Measurements from ENCODE around the gene ITGB5.
A peak's percentile ranks its signal among the peaks of the same experiment; 100 is the strongest.
"Not testable (repeated sequence)": the region's sequence is repeated elsewhere in the genome, so short reads cannot be mapped to it uniquely, and the experiment has no call there.

Gene ITGB5

GRCh38 chr3:124834723-124835718 lies 52.1 kb downstream of the ITGB5 start:
- peak in 1 of 3 donors; percentile 49 for DNase-seq

DNA sequence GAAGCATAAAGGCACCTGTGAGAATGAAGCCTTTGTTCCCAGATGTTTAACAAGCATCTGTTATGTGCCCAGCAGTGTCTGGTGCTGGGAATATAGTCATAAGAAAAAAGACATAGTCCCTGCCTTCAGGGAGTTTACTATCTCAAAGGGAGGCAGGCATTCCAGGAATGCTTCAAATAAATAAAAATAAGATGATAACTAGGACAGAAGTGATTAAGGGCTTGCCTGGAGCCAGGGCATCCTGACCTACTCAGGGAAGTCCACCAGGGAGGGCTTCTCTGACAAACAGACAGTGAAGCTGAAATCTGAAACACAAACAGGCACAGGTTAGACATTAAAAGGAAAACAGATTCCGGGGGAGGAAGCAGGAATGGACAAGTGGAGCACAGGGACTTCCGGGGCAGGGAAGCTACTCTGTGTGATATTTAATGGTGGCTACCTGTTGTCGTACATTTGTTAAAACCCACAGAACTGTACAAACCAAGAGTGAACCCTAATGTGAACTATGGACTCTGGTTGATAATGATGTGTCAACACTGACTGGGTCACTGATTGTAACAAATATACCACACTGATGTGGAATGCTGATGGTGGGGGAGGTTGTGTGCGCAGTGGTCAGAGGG lies 53.3 kb downstream of the ITGB5 start:
- no peak for DNase-seq

DNA sequence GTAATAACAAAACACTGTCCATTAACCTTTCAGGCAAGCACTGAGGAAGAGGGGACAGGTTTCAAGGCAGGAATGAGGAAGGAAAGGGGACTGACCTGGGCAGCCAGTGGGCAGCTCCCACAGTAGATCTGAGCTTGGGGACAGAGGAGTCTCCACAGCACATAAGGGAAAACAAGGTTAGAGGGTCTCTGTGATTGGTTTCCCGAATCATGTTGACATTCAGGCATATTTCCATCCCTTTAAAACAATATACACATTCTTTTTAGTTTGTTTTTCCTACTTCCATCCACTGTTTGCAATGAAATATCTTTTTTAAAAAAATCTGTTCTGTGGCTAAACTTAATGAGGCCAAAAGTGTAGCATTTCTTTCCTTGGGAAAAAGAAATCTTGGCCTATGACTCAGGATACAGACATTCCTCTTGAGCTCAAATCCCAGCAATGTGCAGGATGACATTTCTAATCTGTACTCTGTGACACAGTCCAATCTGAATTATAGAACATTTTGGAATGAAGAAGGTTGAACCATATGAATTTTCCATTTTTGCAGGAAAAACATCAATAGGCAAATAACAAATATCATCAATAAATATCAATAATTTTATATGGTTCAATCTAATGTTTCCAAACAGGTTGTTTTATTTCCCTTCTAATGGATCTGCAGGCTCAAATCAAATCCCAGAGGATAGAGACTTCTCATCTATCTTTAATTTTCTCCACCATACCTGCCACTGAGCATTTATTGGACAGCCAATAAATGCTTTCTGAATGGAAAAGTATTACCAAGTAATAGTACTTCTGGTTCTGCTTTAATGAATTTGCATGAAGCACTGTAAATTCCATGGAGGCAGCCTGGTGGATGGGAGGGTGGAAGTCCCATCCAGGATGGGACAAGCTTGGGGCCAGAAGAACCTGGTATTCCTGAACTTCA lies 54.1 kb downstream of the ITGB5 start:
- no peak for DNase-seq

GRCh38 chr3:124831628-124832199 lies 55.5 kb downstream of the ITGB5 start:
- DNase-seq: no peak

DNA sequence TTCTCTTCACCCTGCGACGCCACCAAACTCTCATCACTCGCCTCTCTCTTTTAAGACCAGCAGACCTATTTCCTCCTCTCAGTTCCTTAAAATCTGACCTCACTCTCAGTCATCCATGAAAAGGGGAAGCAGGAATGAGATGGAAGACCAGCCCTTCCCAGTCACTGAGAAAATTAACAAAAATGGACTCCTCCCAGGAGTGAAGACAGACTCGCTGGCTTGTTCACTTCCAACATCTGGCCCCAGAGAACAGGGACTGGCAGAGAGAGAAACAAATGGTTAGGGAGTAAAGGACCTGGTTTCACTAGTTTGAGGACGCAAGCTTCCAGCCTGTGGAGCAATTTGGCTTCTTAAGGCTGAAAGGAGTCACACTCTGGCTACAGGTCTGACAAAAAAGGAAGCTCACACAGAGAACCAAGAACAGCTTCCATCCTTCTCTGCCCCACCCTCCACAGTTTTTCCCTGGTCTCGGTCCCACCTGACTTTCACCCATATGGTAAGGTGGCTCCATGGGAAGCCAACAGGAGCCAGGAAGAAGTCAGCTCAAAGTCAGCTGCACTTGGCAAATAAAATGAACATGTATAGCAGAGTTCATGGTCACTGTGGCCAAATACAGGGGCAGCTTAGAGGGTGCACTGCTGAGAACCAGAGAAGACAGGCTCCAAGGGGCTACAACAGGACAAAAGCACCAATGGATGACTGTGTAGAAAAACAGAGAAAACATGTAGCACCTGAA lies 57.2 kb downstream of the ITGB5 start:
- DNase-seq: peak; percentile 82 to 90 (median 89)

DNA sequence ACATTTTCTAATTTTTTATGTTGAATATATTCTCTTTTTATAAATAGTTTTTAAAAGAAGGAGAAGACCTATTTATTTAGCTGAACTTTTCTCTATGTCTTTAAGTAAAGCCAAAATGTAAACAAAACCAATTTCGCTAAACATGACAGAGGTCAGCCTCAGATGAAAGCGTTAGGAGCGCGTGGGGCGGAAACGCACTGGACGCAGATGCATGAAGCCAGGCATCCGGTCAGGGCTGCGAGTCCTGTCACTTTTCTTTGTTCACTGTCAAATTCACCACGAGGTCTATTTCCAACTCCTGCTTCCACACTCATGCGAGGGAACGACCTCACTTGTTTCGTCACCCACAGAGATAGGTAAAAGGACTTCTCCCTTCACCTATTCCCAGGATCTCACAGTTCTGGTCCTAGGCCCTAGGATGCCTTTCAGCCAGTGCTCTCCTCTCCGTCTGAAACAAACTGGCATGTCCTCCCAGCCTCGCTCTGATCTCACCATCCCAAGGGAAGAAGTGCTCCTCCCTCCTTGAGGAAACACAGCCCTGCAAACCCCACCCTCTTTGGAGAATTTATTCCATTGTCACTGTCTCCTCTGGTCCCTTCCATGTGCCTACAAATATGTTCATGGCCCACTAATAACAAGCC lies 57.9 kb downstream of the ITGB5 start:
- DNase-seq: no peak

- not testable (repeated sequence) for DNase-seq
Observed at GRCh38 chr3:124827476-124828206, 59.5 kb downstream of the ITGB5 start.

GRCh38 chr3:124826703-124827102 lies 60.5 kb downstream of the ITGB5 start:
- DNase-seq: peak; percentile 59 to 68 (median 63)

DNA sequence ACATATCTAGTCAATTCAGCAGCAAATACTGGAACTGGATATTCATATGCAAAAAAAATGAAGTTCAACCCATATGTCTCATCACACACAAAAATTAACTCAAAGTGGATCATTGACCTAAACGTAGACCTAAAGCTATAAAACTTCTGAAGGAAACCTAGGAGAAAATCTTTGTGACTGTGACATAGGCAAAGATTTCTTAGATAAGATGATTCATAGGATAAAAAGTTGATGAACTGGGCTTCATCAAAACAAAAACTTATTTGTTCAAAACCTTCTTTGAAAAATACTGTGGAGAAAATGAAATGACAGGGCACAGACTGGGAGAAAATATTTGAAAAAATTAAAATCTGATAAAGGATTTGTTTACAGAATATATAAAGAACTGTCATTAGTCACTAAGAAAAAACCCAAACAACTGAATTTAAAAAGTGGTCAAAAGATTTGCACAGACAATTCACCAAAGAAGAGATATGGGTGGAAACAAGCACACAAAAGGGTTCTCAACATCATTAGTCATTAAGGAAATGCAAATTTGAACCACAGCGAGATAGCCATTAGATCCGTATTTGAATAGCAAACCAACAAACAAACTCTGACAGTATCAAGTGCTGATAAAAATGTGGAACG lies 62.8 kb downstream of the ITGB5 start:
- no peak for DNase-seq

DNA sequence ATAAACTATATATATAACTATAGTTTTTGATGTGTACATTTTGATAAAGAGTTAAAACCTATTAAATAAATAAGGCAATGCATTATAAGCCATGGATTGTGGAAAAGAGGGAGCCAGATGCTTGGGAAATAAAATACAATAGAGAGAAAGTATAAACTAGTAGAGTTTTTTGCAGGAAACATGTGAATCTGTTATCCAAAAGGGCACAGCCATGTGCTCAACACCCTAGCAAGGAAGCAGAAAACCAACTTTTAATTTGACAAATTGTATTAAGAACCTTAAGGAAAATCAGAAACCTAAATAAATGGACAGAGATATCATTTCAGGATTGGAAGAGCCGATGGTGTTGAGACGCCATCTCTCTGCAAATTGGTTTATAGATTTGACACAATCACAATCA lies 63.5 kb downstream of the ITGB5 start:
- no peak for DNase-seq

- DNase-seq: peak; percentile 41 to 53 (median 46)
Observed at GRCh38 chr3:124823206-124823605, 64.0 kb downstream of the ITGB5 start.

DNA sequence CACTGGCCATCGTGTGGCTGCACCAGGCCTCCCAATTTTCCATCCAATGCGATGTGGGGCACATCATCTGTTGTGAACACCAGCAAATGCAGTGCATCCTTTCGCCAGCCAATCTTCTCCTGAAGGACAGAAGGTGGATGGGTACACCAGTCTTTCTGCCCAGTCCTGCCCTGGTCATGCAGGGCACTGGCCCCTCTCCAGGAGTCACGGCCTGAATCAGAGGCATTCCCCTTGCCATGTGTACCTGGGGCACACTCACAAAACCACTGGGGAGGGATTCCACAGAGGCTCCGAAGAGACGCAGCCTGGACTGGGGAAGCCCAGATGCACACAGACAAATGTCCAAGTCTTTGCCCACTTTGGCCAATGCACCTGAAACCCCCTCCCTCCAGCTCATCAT lies 65.8 kb downstream of the ITGB5 start:
- DNase-seq: no peak

DNA sequence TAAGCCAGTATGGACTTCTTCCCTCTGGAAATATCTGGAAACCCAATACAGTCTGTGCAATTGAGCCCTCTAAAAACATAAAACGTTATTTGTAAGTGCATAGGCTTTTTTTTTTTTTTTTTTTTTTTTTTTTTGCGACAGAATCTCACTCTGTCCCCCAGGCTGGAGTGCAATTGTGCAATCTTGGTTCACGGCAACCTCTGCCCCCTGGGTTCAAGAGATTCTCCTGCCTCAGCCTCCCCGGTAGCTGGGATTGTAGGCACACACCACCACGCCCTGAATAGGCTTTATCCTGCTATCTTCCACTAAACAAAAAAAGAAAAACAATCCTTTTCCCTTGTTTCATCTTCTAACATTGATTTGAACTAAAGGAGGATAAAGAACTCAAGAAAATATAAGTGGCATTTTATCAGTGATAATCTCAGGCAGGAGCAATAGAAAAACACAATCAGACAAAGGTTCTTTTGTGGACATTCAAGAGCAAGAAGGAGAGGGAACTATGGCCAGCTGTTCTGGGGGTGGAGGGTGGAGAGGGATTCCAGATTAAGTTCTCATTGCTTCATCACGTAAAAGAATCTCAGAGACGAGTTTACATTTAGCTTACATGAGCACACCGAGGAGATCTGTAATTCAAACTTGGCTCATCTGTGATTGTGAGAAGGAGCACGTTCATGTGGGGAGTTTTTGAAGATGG lies 68.6 kb downstream of the ITGB5 start:
- no peak for DNase-seq

DNA sequence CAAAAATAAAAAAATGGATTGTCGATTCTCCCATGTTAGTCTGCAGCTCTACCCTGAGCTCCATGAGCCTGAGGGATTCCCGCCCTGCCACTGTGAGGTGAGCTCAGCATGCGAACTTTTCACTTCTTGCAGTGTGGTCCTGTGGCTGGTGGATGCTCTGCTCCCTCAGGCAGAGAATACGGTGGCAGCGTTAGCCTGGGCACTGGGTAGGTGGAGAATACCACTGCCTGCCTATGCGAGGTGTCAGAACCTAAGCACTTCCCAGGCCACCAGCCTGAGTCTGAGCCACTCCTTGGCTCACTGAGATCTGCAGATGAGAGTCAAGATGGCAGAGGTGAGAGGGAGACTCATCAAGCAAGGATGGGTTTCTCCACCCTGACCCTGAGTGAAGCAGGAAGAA lies 70.1 kb downstream of the ITGB5 start:
- no peak for DNase-seq

GRCh38 chr3:124816206-124816605 lies 71.0 kb downstream of the ITGB5 start:
- no peak for DNase-seq

DNA sequence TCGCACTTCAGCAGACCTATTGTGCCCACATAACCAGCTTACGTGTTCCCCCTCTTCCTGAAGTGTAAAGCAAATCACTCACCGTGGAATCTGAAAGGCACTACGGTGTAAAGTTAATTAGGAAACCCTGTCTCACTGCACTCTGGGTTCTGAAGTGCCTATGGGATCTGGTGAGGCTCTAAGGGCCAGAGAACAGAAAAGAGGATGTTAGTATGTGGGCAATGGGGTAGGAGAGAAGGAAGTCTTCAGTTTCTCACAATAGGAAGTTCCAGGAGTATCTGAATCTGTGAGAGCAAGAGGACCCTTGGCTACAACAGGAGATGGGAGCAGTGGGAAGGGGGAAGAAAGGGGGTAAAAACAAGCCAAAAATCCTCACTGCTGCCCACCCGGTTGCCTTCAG lies 71.4 kb downstream of the ITGB5 start:
- DNase-seq: peak; percentile 46 to 58 (median 53)

DNA sequence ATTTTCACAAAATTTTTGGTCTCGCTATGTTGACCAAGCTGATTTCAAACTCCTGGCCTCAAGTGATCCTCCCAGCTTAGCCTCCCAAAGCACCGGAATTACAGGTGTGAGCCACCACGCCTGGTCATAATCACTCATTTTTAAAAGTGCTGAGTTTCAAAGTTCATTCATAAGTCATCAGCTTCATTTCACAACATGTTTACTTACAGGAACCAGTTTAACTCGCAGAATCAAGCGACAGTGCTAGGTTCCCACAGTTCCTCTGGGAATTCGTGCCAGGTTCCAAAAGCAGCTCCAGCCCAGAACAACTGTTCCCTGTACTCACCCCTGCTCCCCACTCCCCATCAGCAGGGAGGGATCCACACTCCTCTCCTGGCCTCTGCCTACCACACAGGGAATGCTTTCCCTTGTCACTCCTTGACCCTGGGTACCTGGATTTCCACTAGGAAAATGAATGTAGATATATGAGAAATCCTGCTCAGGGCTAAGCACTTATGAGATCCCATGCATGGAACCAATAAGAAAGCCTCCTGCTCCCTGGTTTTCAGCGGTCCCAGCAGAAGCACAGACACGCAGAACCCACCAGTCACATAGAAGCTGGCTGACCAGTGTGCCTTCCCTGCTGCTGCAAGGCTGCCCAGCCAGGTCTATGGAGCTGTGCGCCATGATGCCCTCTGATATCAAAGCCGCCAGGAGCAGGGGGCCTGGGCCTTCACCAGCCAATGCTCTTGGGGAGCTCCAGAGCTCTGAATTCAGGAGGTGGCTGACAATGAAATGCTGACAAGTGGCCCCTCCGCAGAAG lies 72.3 kb downstream of the ITGB5 start:
- peak in 2 of 3 donors; percentile 46 to 53 for DNase-seq

DNA sequence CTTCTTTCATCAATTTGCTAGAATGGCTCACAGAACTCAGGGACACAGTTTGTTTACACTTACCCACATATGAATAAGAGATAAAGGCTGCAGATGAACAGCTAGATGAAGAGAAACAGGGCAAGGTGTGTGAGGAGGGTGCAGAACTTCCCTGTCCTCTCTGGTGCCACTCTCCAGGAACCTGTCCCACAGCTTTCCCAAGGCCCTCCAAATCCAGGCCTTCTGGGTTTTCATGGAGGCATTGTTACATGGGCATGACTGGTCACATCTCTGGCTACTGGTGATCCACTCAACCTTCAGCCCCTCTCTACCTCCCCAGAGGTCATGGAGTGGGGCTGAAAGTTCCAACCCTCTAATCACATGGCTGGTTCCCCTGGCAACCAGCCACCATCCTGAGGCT lies 73.6 kb downstream of the ITGB5 start:
- no peak for DNase-seq
